ENCODE results near the gene RPS3A.

RPS3A gene

DNA sequence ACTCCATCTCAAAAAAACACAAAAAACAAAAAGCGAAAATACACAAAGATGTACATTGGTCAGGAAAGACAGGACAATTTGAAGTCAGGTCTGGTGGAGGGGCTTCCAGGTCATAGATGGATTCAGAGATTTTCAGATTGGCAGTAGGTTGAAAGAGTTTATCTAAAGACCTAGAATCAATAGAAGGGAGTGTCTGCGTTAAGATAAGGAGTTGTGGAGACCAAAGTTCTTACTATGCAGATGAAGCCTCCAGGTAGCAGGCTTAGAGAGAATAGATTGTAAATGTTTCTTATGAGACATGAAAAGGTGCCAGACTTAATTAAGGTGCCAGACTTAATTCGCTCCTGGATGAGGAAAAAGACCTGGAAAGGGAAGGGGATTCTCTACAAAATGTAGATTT is 6.9 kb upstream of the RPS3A start:
- Histone ChIP-seq H3K36me3 (ENCODE audit: insufficient read depth, low read length) (no peaks in the 10 kb centered on the region), H3K9ac (ENCODE audit: insufficient read length) (no peak overlapping the region), H3K27ac (no peak overlapping the region), H3K9me3 (ENCODE audit: low read depth, low read length) (no peaks in the 10 kb centered on the region), H3K4me3 (no peak overlapping the region)
- TF ChIP-seq POLR2AphosphoS5 (IDR thresholded peaks at IDR 0.05; ENCODE audit: borderline replicate concordance, low read depth, low read length) (no peak), FOXP2 (optimal IDR thresholded peaks at IDR 0.05; ENCODE audit: control extremely low read depth, extremely low read length, insufficient read depth) (no peak), EZH2 (IDR thresholded peaks at IDR 0.05) (no peak)
- DNase-seq (ENCODE audit: low read depth, low spot score) = no peak

DNA sequence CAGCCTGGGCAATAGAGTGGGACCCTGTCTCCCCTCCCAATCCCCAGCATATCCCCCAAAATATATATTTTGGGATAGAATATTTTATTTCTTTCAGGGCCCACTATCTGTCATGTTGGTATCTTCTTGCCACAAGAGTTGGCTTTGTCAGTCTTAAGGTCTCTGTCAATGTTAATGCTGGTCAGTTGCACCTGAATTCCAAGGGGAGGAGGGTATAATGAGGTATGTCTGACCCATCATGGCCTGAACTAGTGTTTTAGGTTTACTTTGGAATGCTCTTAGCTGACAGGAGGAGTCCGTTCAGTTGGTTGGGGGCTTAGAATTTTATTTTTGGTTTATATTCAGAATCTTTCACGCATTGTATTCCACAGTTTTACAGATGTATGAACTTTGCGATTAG is 6.2 kb upstream of the RPS3A start:
- Histone ChIP-seq H3K27ac (no peak overlapping the region), H3K9me3 (ENCODE audit: low read depth, low read length) (no peaks in the 10 kb centered on the region), H3K4me3 (no peak overlapping the region), H3K9ac (ENCODE audit: insufficient read length) (no peak overlapping the region), H3K36me3 (ENCODE audit: insufficient read depth, low read length) (no peaks in the 10 kb centered on the region)
- no peak for DNase-seq (ENCODE audit: low read depth, low spot score)
- TF ChIP-seq EZH2 (IDR thresholded peaks at IDR 0.05) (no peak), FOXP2 (optimal IDR thresholded peaks at IDR 0.05; ENCODE audit: control extremely low read depth, extremely low read length, insufficient read depth) (no peak), POLR2AphosphoS5 (IDR thresholded peaks at IDR 0.05; ENCODE audit: borderline replicate concordance, low read depth, low read length) (no peak)

DNA sequence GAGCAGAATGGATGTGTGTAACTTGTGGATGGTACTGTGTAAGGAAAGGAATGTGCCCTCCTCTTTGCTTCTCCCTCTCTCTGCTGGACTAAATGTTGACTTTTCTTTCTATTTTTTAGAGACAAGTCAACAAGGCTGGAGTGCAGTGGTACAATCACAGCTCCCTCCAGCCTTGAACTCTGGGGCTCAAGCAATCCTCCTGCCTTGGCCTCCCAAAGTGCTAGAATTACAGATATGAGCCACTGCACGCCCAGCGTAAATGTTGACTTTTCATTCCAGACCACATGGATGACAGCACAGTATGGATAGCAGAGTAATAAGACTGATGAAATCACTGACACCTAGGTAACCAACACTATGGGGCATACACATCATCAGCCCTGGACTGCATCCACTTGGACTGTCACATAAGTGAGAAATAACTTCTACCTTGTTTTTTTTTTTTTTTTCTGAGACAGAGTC is 5.1 kb upstream of the RPS3A start:
- Histone ChIP-seq H3K9ac (ENCODE audit: insufficient read length) (no peak overlapping the region), H3K27ac (no peak overlapping the region), H3K36me3 (ENCODE audit: insufficient read depth, low read length) (no peaks in the 10 kb centered on the region), H3K9me3 (ENCODE audit: low read depth, low read length) (no peaks in the 10 kb centered on the region), H3K4me3 (no peak overlapping the region)
- DNase-seq (ENCODE audit: low read depth, low spot score) = no peak
- TF ChIP-seq POLR2AphosphoS5 (IDR thresholded peaks at IDR 0.05; ENCODE audit: borderline replicate concordance, low read depth, low read length) (no peak), FOXP2 (optimal IDR thresholded peaks at IDR 0.05; ENCODE audit: control extremely low read depth, extremely low read length, insufficient read depth) (no peak), EZH2 (IDR thresholded peaks at IDR 0.05) (no peak)

DNA sequence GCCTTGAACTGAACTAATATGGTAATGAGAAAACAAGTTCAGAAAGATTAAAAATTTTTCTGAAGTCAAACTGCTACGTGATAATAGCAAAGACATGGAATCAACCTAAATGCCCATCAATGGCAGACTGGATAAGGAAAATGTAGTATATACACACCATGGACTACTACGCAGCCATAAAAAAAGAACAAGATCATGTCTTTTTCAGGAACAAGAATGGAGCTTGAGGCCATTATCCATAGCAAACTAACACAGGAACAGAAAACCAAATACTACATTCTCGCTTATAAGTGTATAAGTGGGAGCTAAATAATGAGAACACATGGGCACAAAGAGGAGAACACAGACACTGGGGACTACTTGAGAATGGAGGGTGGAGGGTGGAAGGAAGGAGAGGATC is 4.3 kb upstream of the RPS3A start:
- Histone ChIP-seq H3K9me3 (ENCODE audit: low read depth, low read length) (no peaks in the 10 kb centered on the region), H3K9ac (ENCODE audit: insufficient read length) (no peak overlapping the region)

DNA sequence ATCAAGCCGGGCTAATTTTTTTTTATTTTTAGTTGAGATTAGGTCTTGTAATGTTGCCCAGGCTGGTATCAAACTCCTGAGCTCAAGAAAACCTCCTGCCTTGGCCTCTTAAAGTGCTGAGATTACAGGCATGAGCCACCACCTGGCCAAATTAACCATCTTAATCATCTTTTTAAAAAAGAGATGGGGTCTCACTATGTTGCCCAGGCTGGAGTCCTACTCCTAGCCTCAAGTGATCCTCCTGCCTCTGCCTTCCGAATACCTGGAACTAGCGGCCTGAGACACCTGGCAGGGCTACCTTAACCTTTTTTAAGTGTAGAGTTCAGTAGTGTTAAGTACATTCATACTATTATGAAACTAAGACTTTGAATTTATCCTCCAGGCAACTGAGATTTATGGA is 1.7 kb upstream of the RPS3A start:
- no peak for DNase-seq (ENCODE audit: low read depth, low spot score)
- H3K36me3 ChIP-seq (ENCODE audit: insufficient read depth, low read length) = peaks cover 29% of the 10 kb centered on the region
- TF ChIP-seq POLR2AphosphoS5 (IDR thresholded peaks at IDR 0.05; ENCODE audit: borderline replicate concordance, low read depth, low read length) = no peak
- no peak overlapping the region for H3K27ac ChIP-seq
- no peaks in the 10 kb centered on the region for H3K9me3 ChIP-seq (ENCODE audit: low read depth, low read length)
- H3K4me3 ChIP-seq = no peak overlapping the region
- no peak overlapping the region for H3K9ac ChIP-seq (ENCODE audit: insufficient read length)

More for the DNA sequence above, 4.3 kb upstream of the RPS3A start:
- H3K4me3 ChIP-seq = no peak overlapping the region
- H3K36me3 ChIP-seq (ENCODE audit: insufficient read depth, low read length) = peaks cover 3% of the 10 kb centered on the region
- TF ChIP-seq EZH2 (IDR thresholded peaks at IDR 0.05) (no peak), POLR2AphosphoS5 (IDR thresholded peaks at IDR 0.05; ENCODE audit: borderline replicate concordance, low read depth, low read length) (no peak), FOXP2 (optimal IDR thresholded peaks at IDR 0.05; ENCODE audit: control extremely low read depth, extremely low read length, insufficient read depth) (no peak)
- DNase-seq (ENCODE audit: low read depth, low spot score) = no peak
- no peak overlapping the region for H3K27ac ChIP-seq

DNA sequence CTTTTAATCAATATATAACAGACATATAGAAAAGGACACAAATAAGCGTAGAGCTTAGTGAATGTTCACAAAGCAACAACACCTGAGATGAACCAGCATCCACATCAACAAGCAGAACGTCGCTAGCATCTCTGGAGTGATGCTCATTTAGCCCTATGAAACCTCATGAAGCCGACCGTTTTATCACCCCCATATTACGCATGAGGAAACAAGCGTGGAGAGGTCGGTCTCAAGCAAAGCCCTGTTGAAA is 524 bp upstream of the RPS3A start:
- 0 out of 2 replicates have a peak overlapping the region, but pooled peaks have one; percentile 3 for H3K27ac ChIP-seq
- TF ChIP-seq FOXP2 (optimal IDR thresholded peaks at IDR 0.05; ENCODE audit: control extremely low read depth, extremely low read length, insufficient read depth) = no peak
- TF ChIP-seq POLR2AphosphoS5 (IDR thresholded peaks at IDR 0.05; ENCODE audit: borderline replicate concordance, low read depth, low read length) = no peak
- TF ChIP-seq EZH2 (IDR thresholded peaks at IDR 0.05) = no peak
- DNase-seq (ENCODE audit: low read depth, low spot score) = no peak

DNA sequence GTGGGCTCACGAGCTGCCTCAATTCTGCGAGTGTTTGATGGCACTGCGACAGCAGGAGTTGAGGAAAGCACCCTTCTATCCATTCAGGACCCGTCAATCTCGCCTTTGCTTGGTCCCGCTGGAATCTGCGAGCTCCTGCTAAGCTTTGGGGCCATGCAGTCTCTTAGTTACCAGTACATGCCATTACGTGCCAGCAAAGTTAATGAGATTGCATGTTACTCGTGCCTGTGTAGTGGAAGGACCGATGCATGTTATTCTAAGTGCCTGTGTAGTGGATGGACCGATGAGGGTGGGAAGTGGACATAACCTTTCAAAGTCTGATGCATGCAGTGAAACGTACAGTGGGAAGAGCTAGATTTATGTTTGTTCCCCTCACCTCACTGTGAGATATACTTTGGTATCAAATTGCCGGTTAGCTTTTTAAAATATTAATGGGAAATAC is 569 bp downstream of the RPS3A start:
- TF ChIP-seq FOXP2 (optimal IDR thresholded peaks at IDR 0.05; ENCODE audit: control extremely low read depth, extremely low read length, insufficient read depth) = no peak
- Histone ChIP-seq H3K36me3 (ENCODE audit: insufficient read depth, low read length) (peaks cover 51% of the 10 kb centered on the region), H3K9ac (ENCODE audit: insufficient read length) (peak overlapping the region; percentile 99), H3K27ac (peak overlapping the region; percentile 80), H3K4me3 (peak overlapping the region; percentile 98), H3K9me3 (ENCODE audit: low read depth, low read length) (no peaks in the 10 kb centered on the region)
- no peak for DNase-seq (ENCODE audit: low read depth, low spot score)

More for the DNA sequence above, 524 bp upstream of the RPS3A start:
- Histone ChIP-seq H3K9me3 (ENCODE audit: low read depth, low read length) (no peaks in the 10 kb centered on the region), H3K4me3 (peak overlapping the region; percentile 98), H3K36me3 (ENCODE audit: insufficient read depth, low read length) (peaks cover 40% of the 10 kb centered on the region), H3K9ac (ENCODE audit: insufficient read length) (peak overlapping the region; percentile 80)

DNA sequence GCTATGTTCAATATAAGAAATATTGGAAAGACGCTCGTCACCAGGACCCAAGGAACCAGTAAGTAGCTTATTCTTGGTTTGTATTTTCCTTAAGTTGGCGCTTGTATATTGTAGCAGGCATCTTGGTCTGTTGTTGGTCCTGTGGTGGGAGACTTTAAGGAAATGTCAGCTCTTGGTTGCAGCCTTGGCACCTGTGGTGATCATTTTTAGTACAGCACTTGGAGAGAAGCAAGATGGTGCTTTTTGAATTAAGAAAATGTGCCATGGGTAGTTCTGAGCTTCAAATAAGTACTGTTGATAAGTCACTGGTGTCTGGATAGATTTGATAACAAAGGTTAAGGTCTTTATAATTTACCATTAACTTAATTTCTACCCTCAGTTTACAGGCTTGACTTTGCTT is 1.1 kb downstream of the RPS3A start:
- peak overlapping the region; percentile 80; the same call in 1 of the 2 replicates for H3K27ac ChIP-seq
- H3K9me3 ChIP-seq (ENCODE audit: low read depth, low read length) = no peaks in the 10 kb centered on the region
- H3K4me3 ChIP-seq = peak overlapping the region; percentile 98
- H3K36me3 ChIP-seq (ENCODE audit: insufficient read depth, low read length) = peaks cover 56% of the 10 kb centered on the region
- H3K9ac ChIP-seq (ENCODE audit: insufficient read length) = peak overlapping the region; percentile 99
- DNase-seq (ENCODE audit: low read depth, low spot score) = no peak
- TF ChIP-seq POLR2AphosphoS5 (IDR thresholded peaks at IDR 0.05; ENCODE audit: borderline replicate concordance, low read depth, low read length) = no peak; the same call in 1 of the 2 replicates
- TF ChIP-seq EZH2 (IDR thresholded peaks at IDR 0.05) = no peak
- TF ChIP-seq FOXP2 (optimal IDR thresholded peaks at IDR 0.05; ENCODE audit: control extremely low read depth, extremely low read length, insufficient read depth) = no peak

DNA sequence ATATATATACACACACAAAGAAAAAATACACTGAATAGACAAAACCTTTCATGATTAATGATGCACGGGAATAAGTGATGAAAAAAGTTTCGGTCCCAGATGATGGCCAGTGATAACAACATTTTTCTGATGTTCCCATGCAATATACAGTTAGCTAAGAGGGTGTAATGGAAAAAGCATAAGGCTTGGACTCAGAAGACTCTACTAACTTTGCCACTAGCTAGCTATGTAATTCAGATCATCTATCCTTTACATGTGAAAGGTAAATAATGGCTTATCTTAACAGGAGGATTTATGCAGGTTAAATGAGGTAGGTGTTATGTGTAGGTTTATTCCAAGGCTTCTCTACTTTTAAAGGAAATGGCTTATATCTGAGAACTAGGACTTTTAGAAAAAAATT is 4.3 kb downstream of the RPS3A start:
- DNase-seq (ENCODE audit: low read depth, low spot score) = no peak
- Histone ChIP-seq H3K9ac (ENCODE audit: insufficient read length) (no peak overlapping the region), H3K36me3 (ENCODE audit: insufficient read depth, low read length) (peaks cover 85% of the 10 kb centered on the region), H3K9me3 (ENCODE audit: low read depth, low read length) (no peaks in the 10 kb centered on the region), H3K4me3 (no peak overlapping the region), H3K27ac (no peak overlapping the region)
- TF ChIP-seq FOXP2 (optimal IDR thresholded peaks at IDR 0.05; ENCODE audit: control extremely low read depth, extremely low read length, insufficient read depth) = no peak
- no peak for TF ChIP-seq EZH2 (IDR thresholded peaks at IDR 0.05)
- no peak for TF ChIP-seq POLR2AphosphoS5 (IDR thresholded peaks at IDR 0.05; ENCODE audit: borderline replicate concordance, low read depth, low read length)

Data from SK-N-MC (cell line).